Naive thymus-derived CD4-positive, alpha-beta T cell (primary cell): Measurements from ENCODE around the gene EYA2. TPM values are rescaled to one million over a fixed set of nuclear protein-coding genes. Genes with fewer than 3 reads are reported as not detected.

Source experiments
- ATAC-seq: fragments of 150-1000 bp; cut with Tn5 transposase; 2 replicates; pipeline ENCODE4 v1.10.0; 2021; ENCODE audit warnings: mild to moderate bottlenecking, moderate library complexity
- CTCF ChIA-PET: fragments of 350-600 bp; sonication (Branson Sonifier 250); formaldehyde crosslinking; loops from one replicate; lab custom pipeline; 2021; ENCODE audit warnings: antibody characterized with exemption; lab: Charles Lee
- POLR2A ChIA-PET: fragments of 350-600 bp; sonication (Branson Sonifier 250); formaldehyde crosslinking; loops from one replicate; lab custom pipeline; 2021; ENCODE audit warnings: antibody characterized with exemption, inconsistent platforms; lab: Charles Lee
- DNase-seq, 9 donors: peaks; one replicate each; pipeline versions ENCODE4 v3.0.0 to v3.0.0-alpha.2; 2020 to 2022; ENCODE audit warnings: mixed read lengths in 1 of 9
- H3K27ac ChIP-seq: one replicate; pipeline ENCODE4 v1.7.0; 2013; ENCODE audit warnings: mild to moderate bottlenecking, low read depth, low read length, moderate library complexity
- H3K27me3 ChIP-seq, 2 donors: one replicate each; pipeline ENCODE4 v1.7.0; 2013; ENCODE audit warnings: low read length in 2 of 2, mild to moderate bottlenecking in 2 of 2, moderate library complexity in 2 of 2; ENCODE audit not compliant: control insufficient read depth in 2 of 2, insufficient read depth in 2 of 2
- H3K36me3 ChIP-seq, 3 experiments: 1 replicate in 2 of 3; 2 replicates in 1 of 3; pipeline ENCODE4 v1.7.0; 2013; ENCODE audit warnings: low read length in 3 of 3, mild to moderate bottlenecking in 3 of 3, moderate library complexity in 1 of 3; ENCODE audit not compliant: insufficient read depth in 3 of 3, control insufficient read depth in 2 of 3
- H3K4me1 ChIP-seq, 2 donors: one replicate each; pipeline ENCODE4 v1.7.0; 2013; ENCODE audit warnings: low read length in 2 of 2, mild to moderate bottlenecking in 2 of 2, moderate library complexity in 1 of 2; ENCODE audit not compliant: control insufficient read depth in 2 of 2, insufficient read depth in 2 of 2
- H3K4me3 ChIP-seq: 2 replicates; pipeline ENCODE4 v1.7.0; 2013; ENCODE audit warnings: mild to moderate bottlenecking, low read length
- H3K9me3 ChIP-seq, 3 experiments: 1 replicate in 2 of 3; 2 replicates in 1 of 3; pipeline ENCODE4 v1.7.0; 2013; ENCODE audit warnings: low read length in 3 of 3; ENCODE audit not compliant: control insufficient read depth in 2 of 3
- H3K27ac Mint-ChIP-seq, 9 donors: one replicate each; pipeline ENCODE4 v1.8.0; 2020 to 2022; ENCODE audit warnings: mixed read lengths in 9 of 9, mild to moderate bottlenecking in 8 of 9, moderate library complexity in 5 of 9, inconsistent platforms in 2 of 9
- H3K27me3 Mint-ChIP-seq, 5 donors: one replicate each; pipeline ENCODE4 v1.8.0; 2021 to 2022; ENCODE audit warnings: mixed read lengths in 5 of 5, mild to moderate bottlenecking in 1 of 5
- H3K36me3 Mint-ChIP-seq, 5 donors: one replicate each; pipeline ENCODE4 v1.8.0; 2020 to 2022; ENCODE audit warnings: mixed read lengths in 5 of 5, mild to moderate bottlenecking in 3 of 5, inconsistent platforms in 1 of 5
- H3K4me1 Mint-ChIP-seq, 7 donors: one replicate each; pipeline ENCODE4 v1.8.0; 2020 to 2022; ENCODE audit warnings: mixed read lengths in 7 of 7, mild to moderate bottlenecking in 3 of 7, inconsistent platforms in 1 of 7
- H3K4me3 Mint-ChIP-seq, 10 donors: one replicate each; pipeline ENCODE4 v1.8.0; 2020 to 2022; ENCODE audit warnings: mild to moderate bottlenecking in 10 of 10, mixed read lengths in 10 of 10, moderate library complexity in 6 of 10, inconsistent platforms in 2 of 10
- H3K9me3 Mint-ChIP-seq, 11 donors: one replicate each; pipeline ENCODE4 v1.8.0; 2020 to 2022; ENCODE audit warnings: mixed read lengths in 11 of 11, mild to moderate bottlenecking in 4 of 11, inconsistent platforms in 1 of 11, moderate library complexity in 1 of 11
- intact Hi-C, 2 donors: fragments of 100-400 bp; cut with micrococcal nuclease; formaldehyde crosslinking; loops; one replicate each; pipeline ENCODE4 v1.15.1; 2023
- polyA plus RNA-seq, 2 donors: library from polyadenylated mRNA; unstranded; fragments of 300-500 nt; fragmentation: Illumina TruSeq; gene quantifications; one replicate each; pipeline ENCODE4 v1.2.3, GENCODE V29; 2021
- total RNA-seq, 6 experiments: library from RNA in 5 of 6; stranded (reverse) in 5 of 6; gene quantifications; 1 replicate in 5 of 6; 2 replicates in 1 of 6; pipeline ENCODE4 v1.2.3 and lab custom pipeline; 2021 to 2026

The EYA2 gene
- total and polyA plus RNA-seq, 7 experiments from 2014 or later: 0.16 TPM; not detected in 6

GRCh38 chr20:47117773-47118172 is 223.1 kb downstream of the EYA2 start:
- H3K27ac Mint-ChIP-seq: no peak overlapping the region
- CTCF ChIA-PET: interaction anchor here (1.0 kb wide), 1 partner anchor 63 kb away, joined by 3 read pairs; no protein-coding TSS in a partner anchor

GRCh38 chr20:47118206-47118605 is 223.6 kb downstream of the EYA2 start:
- peaks cover 13 to 48% (median 22%) of the 10 kb centered on the region in 5 donors for H3K27me3 Mint-ChIP-seq

More at GRCh38 chr20:47117773-47118172, 223.1 kb downstream of the EYA2 start:
- intact Hi-C loops: no loop called here
- POLR2A ChIA-PET: no interaction called here
- Mint-ChIP-seq H3K4me1 (no peaks in the 10 kb centered on the region), H3K9me3 (peaks cover 0 to 8% (median 2%) of the 10 kb centered on the region in 11 donors), H3K4me3 (no peak overlapping the region), H3K27me3 (peaks cover 13 to 48% (median 22%) of the 10 kb centered on the region in 5 donors), H3K36me3 (peaks cover 0 to 9% (median 0%) of the 10 kb centered on the region in 5 donors)
- no peaks in the 10 kb centered on the region for H3K36me3 ChIP-seq
- H3K9me3 ChIP-seq: no peaks in the 10 kb centered on the region
- no peaks in the 10 kb centered on the region for H3K4me1 ChIP-seq
- no peak for DNase-seq
- ATAC-seq: no peak
- H3K4me3 ChIP-seq: no peak overlapping the region
- H3K27me3 ChIP-seq: no peaks in the 10 kb centered on the region
- no peak overlapping the region for H3K27ac ChIP-seq

GRCh38 chr20:47118641-47119040 is 224.0 kb downstream of the EYA2 start:
- H3K9me3 Mint-ChIP-seq: peaks cover 0 to 8% (median 2%) of the 10 kb centered on the region in 11 donors
- ATAC-seq (no peak), DNase-seq (no peak)
- peaks cover 0 to 9% (median 0%) of the 10 kb centered on the region in 5 donors for H3K36me3 Mint-ChIP-seq
- ChIA-PET POLR2A (no interaction called here), CTCF (no interaction called here)
- Histone ChIP-seq H3K4me3 (no peak overlapping the region), H3K36me3 (no peaks in the 10 kb centered on the region), H3K9me3 (no peaks in the 10 kb centered on the region), H3K4me1 (no peaks in the 10 kb centered on the region), H3K27me3 (no peaks in the 10 kb centered on the region), H3K27ac (no peak overlapping the region)
- H3K4me1 Mint-ChIP-seq: no peaks in the 10 kb centered on the region
- peaks cover 13 to 48% (median 22%) of the 10 kb centered on the region in 5 donors for H3K27me3 Mint-ChIP-seq
- H3K4me3 Mint-ChIP-seq: no peak overlapping the region
- H3K27ac Mint-ChIP-seq: no peak overlapping the region
- intact Hi-C loops: no loop called here

More at GRCh38 chr20:47118206-47118605, 223.6 kb downstream of the EYA2 start:
- ChIA-PET CTCF (interaction anchor here (1.0 kb wide), 1 partner anchor 63 kb away, joined by 3 read pairs; no protein-coding TSS in a partner anchor), POLR2A (no interaction called here)
- H3K9me3 Mint-ChIP-seq: peaks cover 0 to 8% (median 2%) of the 10 kb centered on the region in 11 donors
- intact Hi-C loops: no loop called here
- no peak for ATAC-seq
- Histone ChIP-seq H3K27ac (no peak overlapping the region), H3K4me1 (no peaks in the 10 kb centered on the region), H3K27me3 (no peaks in the 10 kb centered on the region), H3K36me3 (no peaks in the 10 kb centered on the region), H3K9me3 (no peaks in the 10 kb centered on the region), H3K4me3 (no peak overlapping the region)
- H3K27ac Mint-ChIP-seq: no peak overlapping the region
- no peak for DNase-seq
- no peak overlapping the region for H3K4me3 Mint-ChIP-seq
- H3K4me1 Mint-ChIP-seq: no peaks in the 10 kb centered on the region
- peaks cover 0 to 9% (median 0%) of the 10 kb centered on the region in 5 donors for H3K36me3 Mint-ChIP-seq

- H3K4me3 Mint-ChIP-seq: no peak overlapping the region
- POLR2A ChIA-PET: no interaction called here
Observed at GRCh38 chr20:47120346-47120936, 225.8 kb downstream of the EYA2 start.

GRCh38 chr20:47122560-47122959 is 227.9 kb downstream of the EYA2 start:
- Histone ChIP-seq H3K4me1 (no peaks in the 10 kb centered on the region), H3K36me3 (no peaks in the 10 kb centered on the region), H3K9me3 (no peaks in the 10 kb centered on the region), H3K4me3 (no peak overlapping the region), H3K27ac (no peak overlapping the region), H3K27me3 (no peaks in the 10 kb centered on the region)
- Mint-ChIP-seq H3K27ac (no peak overlapping the region), H3K4me1 (peaks cover 0 to 1% (median 0%) of the 10 kb centered on the region in 7 donors), H3K4me3 (no peak overlapping the region), H3K27me3 (peaks cover 23 to 44% (median 30%) of the 10 kb centered on the region in 5 donors), H3K36me3 (peaks cover 0 to 3% (median 0%) of the 10 kb centered on the region in 5 donors), H3K9me3 (peaks cover 0 to 2% (median 0%) of the 10 kb centered on the region in 11 donors)
- CTCF ChIA-PET: no interaction called here
- POLR2A ChIA-PET: no interaction called here
- no peak for DNase-seq
- ATAC-seq: no peak
- intact Hi-C loops: no loop called here

More at GRCh38 chr20:47120346-47120936, 225.8 kb downstream of the EYA2 start:
- no peaks in the 10 kb centered on the region for H3K4me1 Mint-ChIP-seq
- peaks cover 0 to 9% (median 0%) of the 10 kb centered on the region in 5 donors for H3K36me3 Mint-ChIP-seq
- no peak overlapping the region for H3K4me3 ChIP-seq
- peaks cover 0 to 4% (median 2%) of the 10 kb centered on the region in 11 donors for H3K9me3 Mint-ChIP-seq
- no peaks in the 10 kb centered on the region for H3K9me3 ChIP-seq
- intact Hi-C loops: no loop called here
- ATAC-seq (no peak), DNase-seq (no peak)
- H3K4me1 ChIP-seq: no peaks in the 10 kb centered on the region
- no peak overlapping the region for H3K27ac Mint-ChIP-seq
- H3K36me3 ChIP-seq: no peaks in the 10 kb centered on the region
- CTCF ChIA-PET: interaction anchor here (0.7 kb wide), 1 partner anchor 120 kb away, joined by 3 read pairs; no protein-coding TSS in a partner anchor
- no peaks in the 10 kb centered on the region for H3K27me3 ChIP-seq
- peaks cover 15 to 46% (median 27%) of the 10 kb centered on the region in 5 donors for H3K27me3 Mint-ChIP-seq
- no peak overlapping the region for H3K27ac ChIP-seq

- Histone ChIP-seq H3K27ac (no peak overlapping the region), H3K9me3 (no peaks in the 10 kb centered on the region), H3K27me3 (no peaks in the 10 kb centered on the region), H3K4me3 (no peak overlapping the region), H3K36me3 (no peaks in the 10 kb centered on the region), H3K4me1 (no peaks in the 10 kb centered on the region)
- Mint-ChIP-seq H3K9me3 (peaks cover 0 to 3% (median 0%) of the 10 kb centered on the region in 11 donors), H3K4me3 (no peak overlapping the region), H3K36me3 (no peaks in the 10 kb centered on the region), H3K27ac (no peak overlapping the region), H3K4me1 (peaks cover 0 to 1% (median 0%) of the 10 kb centered on the region in 7 donors), H3K27me3 (peaks cover 17 to 39% (median 34%) of the 10 kb centered on the region in 5 donors)
- ChIA-PET CTCF (no interaction called here), POLR2A (no interaction called here)
- intact Hi-C loops: no loop called here
- DNase-seq (no peak), ATAC-seq (peak; percentile 78)
Observed at GRCh38 chr20:47124181-47124717, 229.6 kb downstream of the EYA2 start.
